Astrocyte (in vitro differentiated cells and primary cell): ENCODE results near the gene QSOX2. TPM values are rescaled to one million over a fixed set of nuclear protein-coding genes. Genes with fewer than 3 reads are reported as not detected.

ENCODE experiments used
- DNase-seq: peaks from one replicate; pipeline ENCODE4 v3.0.0-alpha.2; 2010; ENCODE audit warnings: low read depth
- FAIRE-seq: peaks from 2 replicates; lab custom pipeline; 2011; peaks lifted over from hg19 to GRCh38; lab: Jason Lieb, UNC
- H2AFZ ChIP-seq: 2 replicates; pipeline ENCODE4 v1.6.0; 2012; ENCODE audit warnings: low read depth, low read length, inconsistent platforms
- H3K27ac ChIP-seq: 2 replicates; pipeline ENCODE4 v1.5.1; 2011; ENCODE audit warnings: low read depth, low read length, inconsistent platforms
- H3K27me3 ChIP-seq: 2 replicates; pipeline ENCODE4 v1.6.0; 2011; ENCODE audit warnings: low read length, inconsistent platforms; ENCODE audit not compliant: insufficient read depth
- H3K36me3 ChIP-seq: 2 replicates; pipeline ENCODE4 v1.5.1; 2011; ENCODE audit warnings: low read length, inconsistent platforms; ENCODE audit not compliant: insufficient read depth
- H3K4me1 ChIP-seq: 2 replicates; pipeline ENCODE4 v1.5.1; 2011; ENCODE audit warnings: low read length, inconsistent platforms; ENCODE audit not compliant: insufficient read depth
- H3K4me2 ChIP-seq: 2 replicates; pipeline ENCODE4 v1.6.0; 2012; ENCODE audit warnings: low read length, inconsistent platforms
- H3K4me3 ChIP-seq: 2 replicates; pipeline ENCODE4 v1.5.1; 2011; ENCODE audit warnings: low read depth, mild to moderate bottlenecking, low read length, inconsistent platforms; ENCODE audit not compliant: insufficient read depth
- H3K79me2 ChIP-seq: 2 replicates; pipeline ENCODE4 v1.6.0; 2012; ENCODE audit warnings: mild to moderate bottlenecking, low read length, inconsistent platforms; ENCODE audit not compliant: insufficient read depth
- H3K9ac ChIP-seq: 2 replicates; pipeline ENCODE4 v1.6.0; 2012; ENCODE audit warnings: mild to moderate bottlenecking, low read length, inconsistent platforms
- H3K9me3 ChIP-seq: 2 replicates; pipeline ENCODE4 v1.5.1; 2012; ENCODE audit warnings: low read depth, mild to moderate bottlenecking, low read length, inconsistent platforms; ENCODE audit not compliant: insufficient read depth
- H4K20me1 ChIP-seq: 2 replicates; pipeline ENCODE4 v1.6.0; 2012; ENCODE audit warnings: low read length, inconsistent platforms; ENCODE audit not compliant: insufficient read depth
- H3K27ac Mint-ChIP-seq: one replicate; pipeline ENCODE4 v1.8.0; 2021; ENCODE audit warnings: mild to moderate bottlenecking, mixed read lengths; ENCODE audit not compliant: unreplicated experiment
- H3K27me3 Mint-ChIP-seq: one replicate; pipeline ENCODE4 v1.8.0; 2021; ENCODE audit warnings: low read depth, mixed read lengths; ENCODE audit not compliant: unreplicated experiment
- H3K36me3 Mint-ChIP-seq: one replicate; pipeline ENCODE4 v1.8.0; 2021; ENCODE audit warnings: low read depth, mixed read lengths; ENCODE audit not compliant: unreplicated experiment
- H3K4me1 Mint-ChIP-seq: one replicate; pipeline ENCODE4 v1.8.0; 2021; ENCODE audit warnings: low read depth, mixed read lengths; ENCODE audit not compliant: unreplicated experiment
- H3K4me3 Mint-ChIP-seq: one replicate; pipeline ENCODE4 v1.8.0; 2021; ENCODE audit warnings: mild to moderate bottlenecking, moderate library complexity, mixed read lengths; ENCODE audit not compliant: unreplicated experiment
- H3K9me3 Mint-ChIP-seq: one replicate; pipeline ENCODE4 v1.8.0; 2021; ENCODE audit warnings: mild to moderate bottlenecking, mixed read lengths; ENCODE audit not compliant: unreplicated experiment
- CTCF ChIP-seq: IDR thresholded peaks from 2 replicates; pipeline ENCODE4 v1.5.1; 2011; ENCODE audit warnings: low read depth, mild to moderate bottlenecking, inconsistent platforms, low read length, moderate library complexity; ENCODE audit not compliant: insufficient read depth
- EZH2 ChIP-seq: IDR thresholded peaks from 2 replicates; pipeline ENCODE4 v1.6.1; 2012; ENCODE audit warnings: mild to moderate bottlenecking, low read length, inconsistent platforms; ENCODE audit not compliant: insufficient read depth
- total RNA-seq: library from RNA; stranded (reverse); gene quantifications from 2 replicates; pipeline ENCODE4 v1.2.1, GENCODE V29; 2021

QSOX2 gene
- total RNA-seq, 1 donor from 2014 or later, result 20.4 TPM

GRCh38 chr9:136201174-136201573 lies 44.4 kb downstream of the QSOX2 start:
- Histone ChIP-seq H3K27ac (no peak overlapping the region), H3K9me3 (no peaks in the 10 kb centered on the region), H3K79me2 (no peaks in the 10 kb centered on the region), H3K4me3 (no peak overlapping the region), H3K27me3 (peaks cover 73% of the 10 kb centered on the region), H2AFZ (no peak overlapping the region), H3K4me2 (no peak overlapping the region), H3K36me3 (no peaks in the 10 kb centered on the region), H3K4me1 (no peaks in the 10 kb centered on the region), H3K9ac (no peak overlapping the region), H4K20me1 (peaks cover 29% of the 10 kb centered on the region)
- Mint-ChIP-seq H3K4me3 (no peak overlapping the region), H3K36me3 (peaks cover 3% of the 10 kb centered on the region), H3K9me3 (peaks cover 3% of the 10 kb centered on the region), H3K27me3 (peaks cover 45% of the 10 kb centered on the region), H3K4me1 (no peaks in the 10 kb centered on the region), H3K27ac (no peak overlapping the region)
- TF ChIP-seq CTCF (no peak), EZH2 (no peak)
- DNase-seq (no peak), FAIRE-seq (no peak)

GRCh38 chr9:136200424-136200823 lies 45.2 kb downstream of the QSOX2 start:
- Mint-ChIP-seq H3K4me1 (no peaks in the 10 kb centered on the region), H3K27me3 (peaks cover 47% of the 10 kb centered on the region), H3K27ac (no peak overlapping the region), H3K9me3 (peaks cover 3% of the 10 kb centered on the region), H3K36me3 (no peaks in the 10 kb centered on the region), H3K4me3 (no peak overlapping the region)
- no peak for DNase-seq
- no peak overlapping the region for H3K4me2 ChIP-seq
- H3K4me1 ChIP-seq, result no peaks in the 10 kb centered on the region
- no peaks in the 10 kb centered on the region for H3K36me3 ChIP-seq
- TF ChIP-seq CTCF (no peak), EZH2 (no peak)
- H3K27me3 ChIP-seq, result peaks cover 78% of the 10 kb centered on the region
- H3K27ac ChIP-seq, result no peak overlapping the region
- H3K9ac ChIP-seq, result no peak overlapping the region
- peaks cover 22% of the 10 kb centered on the region for H4K20me1 ChIP-seq
- no peak overlapping the region for H3K4me3 ChIP-seq
- FAIRE-seq, result no peak
- no peak overlapping the region for H2AFZ ChIP-seq
- no peaks in the 10 kb centered on the region for H3K79me2 ChIP-seq
- H3K9me3 ChIP-seq, result no peaks in the 10 kb centered on the region

GRCh38 chr9:136199391-136200288 lies 46.0 kb downstream of the QSOX2 start:
- no peak overlapping the region for H2AFZ ChIP-seq
- H3K9me3 ChIP-seq, result no peaks in the 10 kb centered on the region
- Mint-ChIP-seq H3K27me3 (peaks cover 55% of the 10 kb centered on the region), H3K36me3 (no peaks in the 10 kb centered on the region), H3K4me3 (no peak overlapping the region), H3K4me1 (no peaks in the 10 kb centered on the region), H3K9me3 (peaks cover 3% of the 10 kb centered on the region), H3K27ac (no peak overlapping the region)
- H3K4me2 ChIP-seq, result no peak overlapping the region
- no peak for DNase-seq
- H3K36me3 ChIP-seq, result no peaks in the 10 kb centered on the region
- peaks cover 77% of the 10 kb centered on the region for H3K27me3 ChIP-seq
- FAIRE-seq, result no peak
- H3K4me3 ChIP-seq, result no peak overlapping the region
- no peak overlapping the region for H3K9ac ChIP-seq
- H3K79me2 ChIP-seq, result no peaks in the 10 kb centered on the region
- no peak overlapping the region for H3K27ac ChIP-seq
- no peaks in the 10 kb centered on the region for H3K4me1 ChIP-seq
- peaks cover 17% of the 10 kb centered on the region for H4K20me1 ChIP-seq
- TF ChIP-seq CTCF (no peak), EZH2 (peak; percentile 99)
